Stimulated activated CD8-positive, alpha-beta memory T cell treated with anti-CD3 and anti-CD28 coated beads, Interleukin-2, amount 100 ng/mL, for 48 hours (primary cell): ENCODE data around the gene TFAP2E.

Source experiments
- DNase-seq, 2 donors: peaks; one replicate each; pipeline ENCODE4 v3.0.0-alpha.2; 2020; ENCODE audit warnings: low read depth in 2 of 2

Gene TFAP2E

DNA sequence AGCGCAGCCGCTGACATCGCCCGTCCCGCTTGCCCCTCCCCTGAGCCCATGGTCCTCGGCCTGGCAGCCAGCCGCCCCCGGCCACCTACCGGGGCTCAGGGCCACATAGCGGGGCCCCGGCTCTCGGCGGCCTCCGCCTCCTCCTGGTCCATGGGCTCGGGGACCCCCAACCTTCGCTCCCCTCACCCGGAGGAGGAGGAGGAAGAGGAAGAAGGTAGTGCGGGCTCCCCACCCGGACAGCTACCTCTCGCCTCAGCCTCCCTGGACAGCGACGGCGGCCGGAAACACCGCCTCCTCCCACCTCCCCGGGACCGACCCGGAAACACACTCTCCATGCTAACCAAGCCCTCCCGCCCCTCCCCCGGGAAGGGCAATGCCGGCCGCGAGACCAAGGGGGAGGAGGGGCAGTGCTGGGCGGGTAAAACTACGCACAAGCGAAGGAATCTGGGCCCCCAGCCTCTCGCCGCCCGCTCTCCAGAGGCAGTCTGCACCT, 15.9 kb upstream of the TFAP2E start, which contains the start of gene KIAA0319L:
Gene KIAA0319L, minus strand, starts transcription at position 286 of the 493 bp plus-strand sequence. CDS start 2,912 bp downstream, outside the sequence.
- peak in 1 of 2 donors; percentile 70 for DNase-seq

DNA sequence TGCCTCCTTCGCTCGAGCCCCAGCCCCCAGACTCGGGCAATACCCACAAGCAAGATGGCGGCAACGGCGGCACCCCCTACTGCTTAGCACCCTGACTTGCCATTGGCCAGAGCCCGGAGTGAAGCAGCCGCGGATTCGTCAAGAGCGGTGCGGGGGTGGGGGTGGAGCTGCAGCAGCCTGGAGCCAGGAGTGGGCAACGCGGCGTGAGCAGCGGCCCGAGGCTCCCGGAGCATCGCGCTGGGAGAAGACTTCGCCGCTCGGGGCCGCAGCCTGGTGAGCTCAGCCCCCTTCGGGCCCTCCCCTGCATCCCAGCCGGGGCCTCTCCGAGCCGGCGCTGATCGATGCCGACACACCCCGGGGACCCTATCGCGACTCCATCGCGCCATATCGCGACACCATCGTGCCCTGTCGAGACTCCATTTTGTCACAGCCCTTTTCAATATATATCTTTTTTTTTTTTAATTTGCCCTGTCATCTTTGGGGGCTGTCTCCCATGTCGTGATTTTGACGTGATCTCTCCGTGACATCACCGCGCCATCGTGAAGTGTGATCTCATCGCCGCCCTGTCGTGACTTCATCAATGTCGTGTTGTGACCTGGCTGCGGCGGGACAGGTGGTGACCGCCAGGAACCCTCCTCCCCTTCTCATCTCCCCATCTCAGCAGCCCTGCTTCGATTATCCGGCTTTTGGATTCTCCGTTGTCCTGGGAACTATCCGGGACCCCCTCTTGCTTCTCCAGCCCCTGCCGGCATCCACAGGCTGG, 15.3 kb upstream of the TFAP2E start, which contains the start of gene NCDN:
Gene NCDN, plus strand, starts transcription at position 189 of the 763 bp plus-strand sequence. Its CDS starts 392 bp downstream, at position 581.
- peak; percentile 93 to 96 for DNase-seq

DNA sequence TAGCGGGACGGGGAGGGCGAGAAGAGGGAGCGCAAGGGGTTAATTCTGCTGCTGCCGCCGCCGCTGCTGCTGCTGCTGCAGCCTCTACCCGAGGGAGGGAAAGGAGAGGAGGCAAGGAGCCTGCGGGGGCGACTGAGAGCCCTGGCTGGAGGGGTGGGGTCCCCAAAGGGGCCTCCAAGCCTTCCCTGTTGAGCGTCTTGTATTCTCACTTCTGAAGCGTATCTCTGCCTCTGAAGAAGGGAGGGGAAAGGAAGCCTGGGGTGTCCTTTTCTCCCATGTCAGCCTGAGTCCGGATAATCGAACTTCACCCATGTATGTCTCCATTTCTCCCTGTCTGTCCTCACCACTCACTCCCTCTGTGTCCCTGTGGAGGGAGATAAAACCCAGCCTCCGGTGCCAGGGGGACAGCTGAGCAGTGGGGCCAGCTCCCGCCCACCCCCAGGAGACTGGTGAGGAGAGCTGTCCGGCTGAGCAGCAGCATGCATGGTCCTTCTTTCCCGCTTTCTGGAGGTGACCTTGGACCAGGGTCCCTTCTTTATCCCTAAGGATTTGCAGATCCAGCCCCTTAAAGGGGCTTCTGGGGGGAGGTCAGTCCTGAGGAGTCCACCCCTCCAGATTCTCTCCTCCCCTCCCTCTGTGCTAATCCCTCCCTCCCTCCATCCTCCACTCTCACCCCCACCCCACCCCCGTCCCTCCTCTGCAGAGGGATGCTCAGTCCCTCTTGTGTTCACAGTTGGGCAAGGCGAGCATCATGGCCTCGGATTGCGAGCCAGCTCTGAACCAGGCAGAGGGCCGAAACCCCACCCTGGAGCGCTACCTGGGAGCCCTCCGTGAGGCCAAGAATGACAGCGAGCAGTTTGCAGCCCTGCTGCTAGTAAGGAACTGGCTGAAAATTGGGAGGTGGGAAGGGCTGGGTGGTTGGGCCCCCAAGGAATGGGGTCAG, 14.5 kb upstream of the TFAP2E start:
- DNase-seq, result no peak

DNA sequence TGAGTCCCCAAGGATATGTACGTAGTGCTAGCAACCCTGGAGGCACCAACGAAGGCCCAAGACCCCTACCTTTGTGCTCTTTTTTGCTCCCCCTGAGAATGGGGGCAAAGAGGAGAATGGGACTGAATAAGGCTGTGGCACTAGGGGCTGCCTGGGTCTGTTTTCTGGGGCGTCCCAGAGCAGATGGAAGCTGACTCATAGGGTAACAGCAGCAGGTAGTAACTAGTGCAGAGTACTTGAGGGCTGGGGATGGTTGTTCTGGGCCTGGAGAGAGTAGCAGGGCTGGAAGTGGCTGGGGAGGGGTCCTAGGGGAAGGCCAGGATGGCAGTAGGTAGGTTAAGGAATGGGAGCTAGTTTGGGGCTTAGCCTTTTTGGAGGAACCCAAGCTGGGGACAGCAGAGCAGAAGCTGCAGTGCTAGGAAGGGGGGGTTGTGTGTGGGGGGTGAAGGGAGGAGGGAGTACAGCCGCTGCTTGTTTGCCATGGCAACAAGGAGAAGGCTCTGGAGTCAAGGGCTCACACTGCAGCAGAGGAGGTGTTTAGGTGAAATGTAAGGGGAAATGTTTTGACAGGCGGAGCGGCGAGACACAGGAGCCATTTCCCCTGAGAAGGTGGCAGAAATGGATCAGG, 13.7 kb upstream of the TFAP2E start:
- no peak for DNase-seq

DNA sequence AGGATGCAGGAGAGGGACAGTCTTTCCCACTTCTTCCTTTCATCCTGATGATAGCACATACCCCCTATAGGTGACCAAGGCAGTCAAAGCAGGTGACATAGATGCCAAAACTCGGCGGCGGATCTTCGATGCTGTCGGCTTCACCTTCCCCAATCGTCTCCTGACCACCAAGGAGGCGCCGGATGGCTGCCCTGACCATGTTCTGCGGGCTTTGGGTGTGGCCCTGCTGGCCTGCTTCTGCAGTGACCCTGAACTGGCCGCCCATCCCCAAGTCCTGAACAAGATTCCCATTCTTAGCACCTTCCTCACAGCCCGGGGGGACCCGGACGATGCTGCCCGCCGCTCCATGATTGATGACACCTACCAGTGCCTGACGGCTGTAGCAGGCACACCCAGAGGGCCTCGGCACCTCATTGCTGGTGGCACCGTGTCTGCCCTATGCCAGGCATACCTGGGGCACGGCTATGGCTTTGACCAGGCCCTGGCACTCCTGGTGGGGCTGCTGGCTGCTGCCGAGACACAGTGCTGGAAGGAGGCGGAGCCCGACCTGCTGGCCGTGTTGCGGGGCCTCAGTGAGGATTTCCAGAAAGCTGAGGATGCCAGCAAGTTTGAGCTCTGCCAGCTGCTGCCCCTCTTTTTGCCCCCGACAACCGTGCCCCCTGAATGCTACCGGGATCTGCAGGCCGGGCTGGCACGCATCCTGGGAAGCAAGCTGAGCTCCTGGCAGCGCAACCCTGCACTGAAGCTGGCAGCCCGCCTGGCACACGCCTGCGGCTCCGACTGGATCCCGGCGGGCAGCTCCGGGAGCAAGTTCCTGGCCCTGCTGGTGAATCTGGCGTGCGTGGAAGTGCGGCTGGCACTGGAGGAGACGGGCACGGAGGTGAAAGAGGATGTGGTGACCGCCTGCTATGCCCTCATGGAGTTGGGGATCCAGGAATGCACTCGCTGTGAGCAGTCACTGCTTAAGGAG, 12.6 kb upstream of the TFAP2E start:
- no peak for DNase-seq

DNA sequence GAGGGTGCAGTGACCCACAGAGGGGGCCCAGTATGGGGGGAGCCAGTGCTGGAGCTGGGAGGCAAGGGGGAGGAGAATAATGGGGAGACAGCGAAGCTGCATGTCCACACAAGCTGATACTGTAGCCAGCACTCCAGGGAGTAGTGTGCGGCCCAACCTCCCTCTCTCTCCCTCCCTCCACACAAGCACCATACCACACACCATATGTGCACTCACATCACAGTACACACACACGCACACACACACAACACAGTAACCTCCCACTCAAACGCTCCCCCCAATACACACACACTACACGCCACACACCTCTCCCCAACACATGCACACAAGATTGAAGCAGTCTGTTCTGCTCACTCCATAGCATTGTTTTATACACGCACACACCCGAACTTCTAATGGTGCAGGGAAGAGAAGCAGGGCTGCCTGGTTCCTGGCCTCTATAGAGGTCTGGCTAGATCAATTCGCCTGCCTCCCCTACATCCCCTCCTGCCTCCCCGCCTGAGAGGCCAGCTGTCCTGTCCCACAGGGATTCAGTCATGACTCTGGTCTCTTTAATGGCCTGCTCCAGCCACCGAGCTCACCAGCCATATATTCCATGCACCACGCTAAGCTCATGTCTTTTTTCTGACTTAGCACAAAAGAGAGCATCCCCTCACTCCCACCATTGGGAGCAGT, 11.7 kb upstream of the TFAP2E start:
- no peak for DNase-seq

DNA sequence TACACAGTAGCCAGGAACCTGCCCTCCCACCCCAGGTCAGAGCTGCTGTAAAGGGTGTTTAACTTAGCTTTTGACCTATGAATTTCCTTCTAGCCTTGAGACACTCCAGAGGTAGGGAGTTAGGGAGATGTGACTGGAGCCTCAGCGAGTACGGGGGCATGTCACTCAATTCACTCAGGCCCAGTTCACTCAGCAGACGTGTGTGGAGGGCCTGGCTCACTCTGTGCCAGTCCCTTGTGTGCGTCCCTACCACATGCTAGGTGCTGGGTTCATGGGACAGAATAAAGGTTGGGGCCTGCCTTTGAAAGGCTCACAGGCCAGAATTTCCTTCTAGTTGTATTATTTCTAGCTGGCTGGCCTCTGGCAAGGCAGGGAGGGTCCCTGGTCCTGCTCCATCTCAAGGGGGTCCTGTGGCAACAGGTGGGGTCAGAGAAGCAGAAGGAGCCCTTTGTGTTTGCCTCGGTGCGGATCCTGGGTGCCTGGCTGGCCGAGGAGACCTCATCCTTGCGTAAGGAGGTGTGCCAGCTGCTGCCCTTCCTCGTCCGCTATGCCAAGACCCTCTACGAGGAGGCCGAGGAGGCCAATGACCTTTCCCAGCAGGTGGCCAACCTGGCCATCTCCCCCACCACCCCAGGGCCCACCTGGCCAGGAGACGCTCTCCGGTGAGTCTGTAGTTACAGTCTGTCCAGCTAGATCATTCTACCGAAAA, 11.0 kb upstream of the TFAP2E start:
- no peak for DNase-seq

DNA sequence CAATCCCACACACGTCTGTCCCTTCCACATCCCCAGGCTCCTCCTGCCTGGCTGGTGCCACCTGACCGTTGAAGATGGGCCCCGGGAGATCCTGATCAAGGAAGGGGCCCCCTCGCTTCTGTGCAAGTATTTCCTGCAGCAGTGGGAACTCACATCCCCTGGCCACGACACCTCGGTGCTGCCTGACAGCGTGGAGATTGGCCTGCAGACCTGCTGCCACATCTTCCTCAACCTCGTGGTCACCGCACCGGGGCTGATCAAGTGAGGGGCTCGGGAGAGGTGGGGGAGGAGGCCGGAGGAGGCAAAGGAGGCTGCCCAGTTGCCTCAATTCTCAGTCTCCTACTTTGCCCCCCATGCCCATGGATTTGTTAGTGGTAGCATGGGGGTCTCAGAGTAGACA, 9.9 kb upstream of the TFAP2E start:
- DNase-seq, result no peak

DNA sequence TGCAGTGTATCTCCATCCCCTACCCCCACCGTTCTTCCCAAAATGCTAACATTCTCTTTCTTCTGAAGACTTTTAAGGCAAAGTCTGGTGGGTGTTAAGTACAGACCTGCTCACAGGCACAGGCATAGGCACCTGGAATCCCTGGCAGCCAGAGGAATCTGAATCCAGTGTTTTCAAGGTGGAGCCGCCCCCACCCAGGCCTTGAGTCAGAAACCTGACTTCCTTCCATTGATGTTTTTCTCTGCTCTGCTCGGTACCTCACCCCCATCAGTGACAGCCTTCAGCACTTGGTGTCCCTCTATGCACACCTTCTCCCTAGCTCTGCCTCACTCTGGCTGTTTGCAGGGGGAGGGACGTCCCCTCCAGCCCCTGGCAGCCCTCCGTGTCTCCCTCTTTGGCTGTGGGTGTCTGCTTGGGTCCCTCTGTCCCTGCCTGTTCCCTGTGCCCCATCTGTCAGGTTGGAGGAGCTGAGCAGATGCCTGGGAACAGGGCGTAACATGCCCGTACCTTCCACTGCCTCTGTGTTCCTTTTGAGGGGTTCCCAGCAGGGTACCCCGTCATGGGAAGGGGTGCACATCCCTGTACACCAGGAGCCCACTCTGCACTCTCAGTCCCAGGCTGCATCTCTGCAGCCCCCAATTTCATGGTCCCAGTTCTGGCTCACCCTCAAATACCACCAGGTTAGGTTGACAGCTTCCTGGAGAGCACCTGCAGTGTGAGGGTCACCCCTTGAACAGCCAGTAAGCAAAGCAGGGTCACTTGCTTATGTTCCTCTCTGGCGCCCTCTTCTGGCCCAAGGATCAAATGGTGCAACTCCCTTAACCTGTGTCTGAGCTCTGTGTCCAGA, 8.9 kb upstream of the TFAP2E start:
- DNase-seq, result peak; percentile 68 to 73

DNA sequence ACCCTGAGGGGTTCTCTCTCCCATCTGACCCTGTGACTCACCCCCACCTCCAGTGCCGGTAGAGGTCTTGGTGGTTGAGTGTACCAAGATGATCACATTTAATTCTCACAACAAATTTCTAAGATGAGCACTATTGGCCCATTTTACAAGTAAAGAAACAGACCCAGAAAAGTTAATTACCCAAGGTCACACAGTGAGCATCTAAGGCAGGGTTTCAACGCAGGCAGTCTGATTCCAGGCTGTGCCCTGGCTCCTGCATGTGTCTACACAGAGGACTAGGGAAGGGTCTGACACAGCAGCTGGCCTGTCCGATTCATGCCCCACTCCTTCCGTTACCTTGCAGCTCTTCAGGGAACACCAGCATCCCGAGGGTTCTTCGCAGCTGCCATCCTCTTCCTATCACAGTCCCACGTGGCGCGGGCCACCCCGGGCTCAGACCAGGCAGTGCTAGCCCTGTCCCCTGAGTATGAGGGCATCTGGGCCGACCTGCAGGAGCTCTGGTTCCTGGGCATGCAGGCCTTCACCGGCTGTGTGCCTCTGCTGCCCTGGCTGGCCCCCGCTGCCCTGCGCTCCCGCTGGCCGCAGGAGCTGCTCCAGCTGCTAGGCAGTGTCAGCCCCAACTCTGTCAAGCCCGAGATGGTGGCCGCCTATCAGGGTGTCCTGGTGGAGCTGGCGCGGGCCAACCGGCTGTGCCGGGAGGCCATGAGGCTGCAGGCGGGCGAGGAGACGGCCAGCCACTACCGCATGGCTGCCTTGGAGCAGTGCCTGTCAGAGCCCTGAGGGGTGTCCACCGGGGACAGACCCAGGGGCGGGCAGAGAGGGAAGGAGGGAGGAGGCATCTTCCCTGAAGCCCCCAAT, 8.0 kb upstream of the TFAP2E start:
- no peak for DNase-seq

DNA sequence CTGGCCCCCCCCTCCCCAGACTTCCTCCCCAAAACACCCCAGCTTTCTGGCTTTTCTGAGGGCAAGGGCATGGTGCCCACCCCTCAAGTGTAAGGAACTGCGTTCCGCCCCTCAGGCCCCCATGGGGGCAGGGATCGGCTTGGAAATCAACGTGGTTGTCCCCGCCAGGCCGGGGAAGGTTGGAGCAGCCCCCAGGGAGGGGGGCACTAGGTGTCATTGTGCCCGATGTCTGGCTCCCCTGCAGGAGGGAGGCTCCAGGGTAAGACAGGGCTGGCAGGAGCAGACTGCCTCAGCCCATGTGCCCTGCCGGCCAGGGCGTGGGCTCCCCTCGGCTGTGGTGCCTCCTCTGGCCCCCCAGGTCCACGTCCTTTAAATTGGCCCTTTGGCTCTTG, 7.4 kb upstream of the TFAP2E start:
- DNase-seq, result no peak

DNA sequence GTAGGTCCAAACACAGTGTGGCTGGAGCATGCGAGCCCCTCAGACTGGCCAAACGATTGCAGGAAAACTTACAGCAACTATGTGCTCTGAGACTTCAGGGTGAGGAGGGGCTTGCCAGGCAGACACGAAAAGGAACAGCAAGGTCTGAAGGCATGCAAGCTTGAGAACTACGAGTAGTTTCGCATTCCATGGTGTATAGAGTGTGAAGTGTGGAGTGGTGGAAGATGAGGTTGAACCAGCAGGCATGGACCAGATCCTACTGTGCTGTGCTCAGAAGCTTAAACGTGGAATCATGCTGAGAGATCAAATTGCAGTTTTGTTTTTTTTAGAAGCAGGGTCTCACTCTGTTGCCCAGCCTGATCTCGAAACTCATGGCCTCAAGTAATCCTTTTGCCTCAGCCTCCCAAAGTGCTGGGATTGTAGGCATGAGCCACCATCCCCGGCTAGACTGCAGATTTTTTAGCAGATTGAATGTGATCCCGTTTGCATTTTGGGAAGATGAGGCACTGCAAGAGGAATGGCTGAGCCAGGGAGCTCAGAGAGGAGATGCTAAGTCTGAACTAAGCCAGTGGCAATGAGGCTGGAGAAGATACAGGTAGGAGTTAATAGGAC, 5.1 kb upstream of the TFAP2E start:
- no peak for DNase-seq

DNA sequence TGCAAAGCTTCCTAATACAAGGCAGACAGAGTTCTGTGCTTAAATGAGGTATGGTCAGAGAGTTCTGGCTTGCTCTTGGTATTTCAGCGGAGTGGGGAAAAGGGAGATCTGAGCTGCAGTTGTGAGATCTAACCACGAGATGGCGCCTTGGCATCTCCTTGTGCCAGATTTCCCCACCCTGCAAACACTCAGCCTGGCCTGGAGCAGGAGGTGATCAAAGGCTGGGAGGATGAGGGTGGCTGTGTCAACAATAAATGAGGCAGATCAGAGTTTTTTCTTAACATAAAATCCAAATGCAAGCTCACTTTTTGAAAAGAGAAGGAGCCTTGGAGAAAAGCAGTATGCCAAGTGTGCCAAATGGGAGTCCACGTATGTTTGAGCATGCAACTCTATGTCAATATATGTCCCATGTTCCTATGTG, 4.1 kb upstream of the TFAP2E start:
- peak in 1 of 2 donors; percentile 46 for DNase-seq

DNA sequence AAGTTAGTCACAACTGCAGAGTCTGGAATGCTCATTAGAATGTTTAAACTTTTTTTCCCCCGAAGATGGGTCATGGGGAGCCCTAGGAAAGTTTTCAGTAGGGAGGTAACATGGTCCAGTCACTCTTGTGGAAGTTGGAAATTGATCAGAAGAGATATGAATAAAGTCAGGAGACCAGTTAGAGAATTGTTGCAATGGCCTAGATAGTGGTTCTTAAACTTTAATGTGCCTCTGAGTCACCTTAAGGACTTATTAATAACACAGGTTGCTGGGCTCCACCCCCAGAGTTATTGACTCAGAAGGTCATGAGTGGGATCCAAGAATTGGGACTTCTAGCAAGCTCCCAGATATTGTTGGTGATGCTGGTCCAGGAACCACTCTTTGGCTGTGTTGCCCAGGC, 3.2 kb upstream of the TFAP2E start:
- no peak for DNase-seq

DNA sequence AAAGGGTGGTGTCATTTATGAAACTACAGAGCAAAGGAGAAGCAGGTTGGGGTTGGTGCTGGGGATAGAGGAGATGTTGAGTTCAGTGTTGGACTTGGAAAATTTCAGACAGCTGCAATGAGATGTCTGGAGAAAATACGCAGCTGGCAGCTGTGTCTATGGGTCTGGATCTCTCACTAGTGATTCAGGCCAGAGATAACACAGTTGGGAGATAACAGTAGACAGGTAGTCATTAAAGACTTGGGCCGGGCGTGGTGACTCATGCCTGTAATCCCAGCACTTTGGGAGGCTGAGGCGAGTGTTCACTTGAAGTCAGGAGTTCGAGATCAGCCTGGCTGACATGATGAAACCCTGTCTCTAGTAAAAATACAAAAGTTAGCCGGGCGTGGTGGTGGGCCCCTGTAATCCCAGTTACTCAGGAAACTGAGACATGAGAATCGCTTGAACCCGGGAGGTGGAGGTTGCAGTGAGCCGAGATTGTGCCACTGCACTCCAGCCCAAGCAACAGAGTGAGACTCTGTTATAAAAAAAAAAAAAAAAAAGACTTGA, 2.5 kb upstream of the TFAP2E start:
- DNase-seq, result no peak

DNA sequence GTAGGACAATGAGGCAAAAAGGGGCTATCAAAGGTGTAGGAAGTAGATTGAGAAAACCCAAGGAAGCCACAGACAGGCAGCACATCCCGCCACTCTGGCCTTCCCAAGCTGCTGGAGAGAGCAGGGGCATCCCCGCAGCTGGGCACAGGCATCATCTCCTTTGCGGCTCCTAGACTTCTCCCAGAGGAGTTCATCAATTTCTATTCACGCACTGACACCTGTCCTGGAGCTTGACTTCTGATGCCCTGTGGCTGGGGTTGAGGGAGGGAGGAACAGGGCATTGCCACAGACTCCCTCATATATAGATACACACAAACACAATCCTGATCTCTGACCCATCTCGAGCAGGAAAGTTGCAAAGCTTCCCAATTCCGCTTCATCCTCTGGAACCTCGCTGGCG, 1.9 kb upstream of the TFAP2E start:
- DNase-seq, result no peak

DNA sequence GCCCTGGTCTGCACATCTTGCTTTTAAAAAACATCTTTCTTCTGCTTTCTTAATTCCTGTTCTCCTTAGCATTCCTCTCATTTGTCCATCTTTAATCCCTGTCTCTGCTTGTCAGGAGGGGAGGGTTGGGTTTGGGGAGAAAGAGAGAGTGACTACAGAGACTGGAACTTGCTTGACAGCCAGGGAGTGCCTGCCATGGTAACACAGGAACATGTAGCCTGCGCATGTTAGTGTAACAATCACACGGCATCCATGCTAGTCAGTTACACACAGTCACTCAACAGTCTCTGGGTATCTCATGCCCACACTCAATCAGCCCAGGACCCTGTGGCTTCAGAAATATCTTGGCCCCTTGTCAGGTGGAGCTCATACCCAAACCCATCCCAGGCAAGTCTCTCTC, 818 bp upstream of the TFAP2E start:
- no peak for DNase-seq
